Common myeloid progenitor, CD34-positive (primary cell): ENCODE data around the gene RUNX2.

Experiments
- CTCF ChIA-PET: fragments of 350-600 bp; sonication (Branson Sonifier 250); formaldehyde crosslinking; loops from one replicate; lab custom pipeline; 2021; ENCODE audit warnings: antibody characterized with exemption; lab: Charles Lee
- POLR2A ChIA-PET: fragments of 350-600 bp; sonication (Branson Sonifier 250); formaldehyde crosslinking; loops from one replicate; lab custom pipeline; 2021; ENCODE audit warnings: antibody characterized with exemption; lab: Charles Lee
- DNase-seq, 3 donors: peaks; one replicate each; pipeline versions ENCODE4 v3.0.0 to v3.0.0-alpha.2; 2013
- H3K27ac ChIP-seq, 2 experiments: 1 replicate in 1 of 2; 2 replicates in 1 of 2; pipeline ENCODE4 v1.7.0; 2013; ENCODE audit warnings: inconsistent platforms in 2 of 2, low read length in 2 of 2, mild to moderate bottlenecking in 2 of 2, low read depth in 1 of 2, moderate library complexity in 1 of 2; ENCODE audit not compliant: severe bottlenecking in 2 of 2, insufficient read depth in 1 of 2, poor library complexity in 1 of 2
- H3K27me3 ChIP-seq, 5 experiments: replicated peaks in 2 of 5; 1 replicate in 3 of 5; 2 replicates in 2 of 5; pipeline versions ENCODE4 v1.6.1 to v1.7.0; 2013; ENCODE audit warnings: low read length in 4 of 5, mild to moderate bottlenecking in 2 of 5, moderate library complexity in 2 of 5, inconsistent platforms in 1 of 5; ENCODE audit not compliant: insufficient read depth in 5 of 5, control insufficient read depth in 4 of 5
- H3K36me3 ChIP-seq, 4 experiments: 1 replicate in 2 of 4; 2 replicates in 2 of 4; pipeline versions ENCODE4 v1.6.1 to v1.7.0; 2013; ENCODE audit warnings: low read length in 3 of 4, control low read depth in 1 of 4, mild to moderate bottlenecking in 1 of 4; ENCODE audit not compliant: control insufficient read depth in 4 of 4, insufficient read depth in 4 of 4
- H3K4me1 ChIP-seq, 4 experiments: 1 replicate in 3 of 4; 2 replicates in 1 of 4; pipeline versions ENCODE4 v1.6.1 to v1.7.1; 2013; ENCODE audit warnings: low read length in 3 of 4, mild to moderate bottlenecking in 3 of 4, control low read depth in 1 of 4, inconsistent platforms in 1 of 4, moderate library complexity in 1 of 4; ENCODE audit not compliant: control insufficient read depth in 4 of 4, insufficient read depth in 4 of 4; ENCODE audit errors: control extremely low read depth in 1 of 4
- H3K4me3 ChIP-seq, 7 experiments: 1 replicate in 4 of 7; 2 replicates in 3 of 7; pipeline versions ENCODE4 v1.5.1 to v1.7.0; 2013; ENCODE audit warnings: mild to moderate bottlenecking in 7 of 7, low read length in 6 of 7, moderate library complexity in 6 of 7, inconsistent platforms in 2 of 7, low read depth in 2 of 7, control low read depth in 1 of 7; ENCODE audit not compliant: insufficient read depth in 4 of 7, control insufficient read depth in 1 of 7; ENCODE audit errors: extremely low read depth in 1 of 7
- H3K9me3 ChIP-seq, 5 experiments: 1 replicate in 4 of 5; 2 replicates in 1 of 5; pipeline versions ENCODE4 v1.6.1 to v1.7.1; 2013; ENCODE audit warnings: low read length in 4 of 5, mild to moderate bottlenecking in 2 of 5, inconsistent platforms in 1 of 5, low read depth in 1 of 5, moderate library complexity in 1 of 5; ENCODE audit not compliant: control insufficient read depth in 4 of 5, insufficient read depth in 2 of 5; ENCODE audit errors: control extremely low read depth in 1 of 5
- WGBS: methylation state at CpG from one replicate; pipeline ENCODE4 v1.1.5; 2013; ENCODE audit not compliant: insufficient coverage; 5-methylcytosine and 5-hydroxymethylcytosine counted together

Gene RUNX2

DNA sequence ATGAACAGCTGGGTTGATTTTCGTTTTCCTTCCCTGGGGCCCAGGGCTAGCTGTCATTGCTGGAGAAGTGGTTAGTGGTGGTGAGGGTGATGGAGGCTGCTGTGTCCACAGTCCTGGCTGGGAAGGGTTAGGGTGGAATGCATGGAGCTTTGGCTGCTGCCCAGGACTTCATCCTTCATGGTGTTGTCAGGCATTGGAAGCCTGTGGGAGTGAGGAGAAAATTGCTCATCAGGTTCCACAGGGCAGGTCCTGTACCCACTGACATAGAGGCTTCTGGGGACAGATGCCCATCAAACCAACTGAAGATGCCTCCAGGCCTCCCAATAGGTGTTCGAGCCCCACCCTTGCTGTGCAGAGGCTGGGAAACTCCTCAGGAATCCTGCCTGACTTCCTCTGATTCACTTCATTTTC lies 312.0 kb downstream of the RUNX2 start:
- no peak overlapping the region for H3K27ac ChIP-seq
- DNase-seq, result no peak
- no peaks in the 10 kb centered on the region for H3K4me1 ChIP-seq
- no peaks in the 10 kb centered on the region for H3K9me3 ChIP-seq
- H3K27me3 ChIP-seq, result no peaks in the 10 kb centered on the region
- POLR2A ChIA-PET, result interaction anchor here (0.5 kb wide), 1 partner anchor 84 kb away, joined by 3 read pairs; no protein-coding TSS in a partner anchor
- no peaks in the 10 kb centered on the region for H3K36me3 ChIP-seq
- CTCF ChIA-PET, result no interaction called here
- 100% methylated on average over 1 of the region's 2 CpGs for WGBS
- H3K4me3 ChIP-seq, result no peak overlapping the region

DNA sequence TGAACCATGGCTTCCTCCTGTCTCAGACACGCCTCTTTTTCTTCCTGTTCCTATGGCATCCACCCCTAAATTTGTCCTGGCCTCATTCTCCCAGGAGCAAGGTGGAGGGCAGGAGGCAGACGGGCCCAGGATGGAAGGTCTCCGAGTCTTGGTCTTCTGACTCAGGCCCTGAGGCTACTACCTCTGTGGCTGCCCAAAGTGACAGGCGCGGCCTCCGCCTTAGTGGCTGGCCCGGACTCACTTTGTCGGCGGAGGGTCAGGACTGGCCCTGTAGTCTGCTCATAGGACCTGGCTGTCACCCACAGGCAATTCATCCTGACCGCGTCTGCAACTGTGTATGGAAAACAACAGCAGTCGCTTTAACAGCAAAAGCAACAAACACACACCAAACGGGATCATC lies 312.7 kb downstream of the RUNX2 start:
- H3K4me1 ChIP-seq, result no peaks in the 10 kb centered on the region
- no peaks in the 10 kb centered on the region for H3K36me3 ChIP-seq
- DNase-seq, result no peak
- CTCF ChIA-PET, result no interaction called here
- no peak overlapping the region for H3K27ac ChIP-seq
- no peak overlapping the region for H3K4me3 ChIP-seq
- POLR2A ChIA-PET, result no interaction called here
- H3K27me3 ChIP-seq, result no peaks in the 10 kb centered on the region
- WGBS, result 99% methylated on average over 10 of the region's 13 CpGs
- no peaks in the 10 kb centered on the region for H3K9me3 ChIP-seq

GRCh38 chr6:45642331-45643125 lies 314.4 kb downstream of the RUNX2 start:
- H3K36me3 ChIP-seq, result no peaks in the 10 kb centered on the region
- WGBS, result 99% methylated on average over 19 of the region's 20 CpGs
- H3K4me3 ChIP-seq, result no peak overlapping the region
- POLR2A ChIA-PET, result no interaction called here
- no peaks in the 10 kb centered on the region for H3K9me3 ChIP-seq
- CTCF ChIA-PET, result interaction anchor here (0.7 kb wide), 1 partner anchor 169 kb away, joined by 4 read pairs; no protein-coding TSS in a partner anchor
- H3K4me1 ChIP-seq, result peaks cover 0 to 2% (median under 1%) of the 10 kb centered on the region in 4 experiments
- no peaks in the 10 kb centered on the region for H3K27me3 ChIP-seq
- DNase-seq, result no peak
- no peak overlapping the region for H3K27ac ChIP-seq

GRCh38 chr6:45643126-45643525 lies 315.0 kb downstream of the RUNX2 start:
- ChIA-PET CTCF (no interaction called here), POLR2A (no interaction called here)
- Histone ChIP-seq H3K36me3 (no peaks in the 10 kb centered on the region), H3K27me3 (no peaks in the 10 kb centered on the region), H3K4me1 (peaks cover under 1 to 8% (median 5%) of the 10 kb centered on the region in 4 experiments), H3K27ac (no peak overlapping the region), H3K4me3 (no peak overlapping the region), H3K9me3 (no peaks in the 10 kb centered on the region)
- DNase-seq, result no peak
- 93% methylated on average over 3 of the region's 3 CpGs for WGBS

DNA sequence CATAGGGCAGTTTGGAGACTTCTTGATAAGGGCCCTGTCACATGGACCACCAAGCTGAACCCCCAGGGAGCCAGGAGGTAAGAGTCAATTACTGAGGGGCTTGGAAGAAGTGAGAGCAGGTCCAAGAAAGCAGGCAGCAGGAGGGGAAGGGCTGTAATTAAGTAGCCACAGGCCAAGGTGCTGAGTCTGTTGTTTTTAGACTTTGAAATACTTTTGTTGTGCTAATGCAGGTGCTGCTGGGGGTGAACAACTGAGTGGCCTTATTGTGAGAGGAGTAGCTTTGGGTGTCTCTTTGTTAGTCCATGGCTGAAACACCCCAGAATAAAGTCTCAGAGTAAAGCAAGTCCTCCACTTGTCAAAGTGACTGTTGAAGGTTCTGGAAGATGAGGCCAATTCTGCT lies 316.6 kb downstream of the RUNX2 start:
- Histone ChIP-seq H3K27me3 (no peaks in the 10 kb centered on the region), H3K36me3 (no peaks in the 10 kb centered on the region), H3K27ac (no peak overlapping the region), H3K4me3 (no peak overlapping the region), H3K4me1 (peaks cover 2 to 10% (median 7%) of the 10 kb centered on the region in 4 experiments), H3K9me3 (no peaks in the 10 kb centered on the region)
- ChIA-PET POLR2A (no interaction called here), CTCF (interaction anchor here (1.3 kb wide), 1 partner anchor 12 kb away, joined by 4 read pairs; no protein-coding TSS in a partner anchor)
- DNase-seq, result no peak

GRCh38 chr6:45645302-45645701 lies 317.2 kb downstream of the RUNX2 start:
- ChIA-PET CTCF (interaction anchor here (0.7 to 1.3 kb wide), 2 partner anchors 12 to 221 kb away, joined by 4 read pairs; no protein-coding TSS in a partner anchor), POLR2A (no interaction called here)
- Histone ChIP-seq H3K27ac (no peak overlapping the region), H3K27me3 (no peaks in the 10 kb centered on the region), H3K9me3 (no peaks in the 10 kb centered on the region), H3K4me1 (peaks cover 2 to 10% (median 7%) of the 10 kb centered on the region in 4 experiments), H3K4me3 (no peak overlapping the region), H3K36me3 (no peaks in the 10 kb centered on the region)
- DNase-seq, result no peak
- WGBS, result 100% methylated on average over 3 of the region's 3 CpGs
